CD4-positive, alpha-beta T cell treated with Interleukin-1 beta for 1 hour (primary cell): Measurements from ENCODE around the gene MALSU1.

Source experiments
- DNase-seq, 2 donors: peaks; one replicate each; pipeline ENCODE4 v3.0.0-alpha.2; 2020 to 2022

MALSU1 gene

DNA sequence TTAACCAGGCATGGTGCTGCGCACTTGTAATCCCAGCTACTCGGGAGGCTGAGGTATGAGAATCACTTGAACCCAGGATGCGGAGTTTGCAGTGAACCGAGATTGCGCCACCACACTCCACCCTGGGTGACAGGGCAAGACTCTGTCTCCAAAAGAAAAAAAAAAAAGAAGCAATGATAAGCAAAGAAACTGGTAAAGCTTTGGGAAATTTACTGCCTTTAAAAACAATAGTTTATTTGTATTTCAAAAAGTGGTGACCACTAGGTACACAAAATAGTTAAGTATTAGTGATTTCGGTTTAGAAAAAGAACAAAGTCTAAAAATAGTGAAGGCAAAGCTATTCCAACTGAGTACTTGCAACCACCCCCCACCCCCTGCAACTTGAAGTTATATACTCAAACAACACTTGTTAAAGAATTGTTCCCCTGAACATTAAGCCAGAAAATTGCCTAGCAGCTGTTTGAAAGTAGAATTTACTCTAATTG, 37.7 kb downstream of the MALSU1 start:
- DNase-seq: no peak

DNA sequence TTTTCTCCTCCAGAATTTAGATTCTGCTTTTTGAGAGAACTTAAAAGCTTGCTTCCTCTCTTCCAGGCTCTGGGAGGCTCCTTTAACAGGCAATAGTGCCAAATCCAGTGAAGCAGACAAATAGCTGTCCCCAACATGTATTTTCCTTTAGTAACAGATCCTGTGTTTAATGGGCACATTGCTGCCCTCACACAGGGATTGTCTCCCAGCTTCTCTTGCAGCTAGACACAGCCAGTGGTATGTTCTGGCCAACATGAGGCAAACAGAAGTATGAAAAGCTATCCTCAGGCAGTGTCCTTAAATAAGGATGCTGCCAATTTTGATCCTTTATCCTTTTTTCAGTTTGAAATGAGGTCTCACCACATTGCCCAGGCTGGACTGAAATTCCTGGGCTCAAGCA, 38.2 kb downstream of the MALSU1 start:
- no peak for DNase-seq

GRCh38 chr7:23338439-23338838, 39.3 kb downstream of the MALSU1 start:
- DNase-seq: no peak

DNA sequence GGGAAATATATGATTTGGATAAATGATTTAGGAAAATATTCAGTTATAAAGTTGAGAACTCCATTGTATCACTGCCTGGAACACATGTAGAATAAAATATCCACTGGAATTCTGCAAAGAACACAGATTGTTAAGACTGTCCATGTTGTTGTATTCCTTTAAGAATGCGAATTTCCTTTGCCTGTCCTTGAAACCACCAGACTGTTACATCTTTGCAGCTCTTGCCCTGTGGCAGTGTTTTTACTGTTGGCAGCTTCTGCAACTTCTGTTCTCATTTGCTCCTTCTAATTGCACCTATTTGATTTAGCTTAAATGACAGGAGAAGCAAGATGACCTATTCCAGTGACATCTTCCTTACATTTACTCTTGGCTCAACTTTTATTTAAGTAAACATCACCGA, 39.7 kb downstream of the MALSU1 start:
- DNase-seq: no peak

DNA sequence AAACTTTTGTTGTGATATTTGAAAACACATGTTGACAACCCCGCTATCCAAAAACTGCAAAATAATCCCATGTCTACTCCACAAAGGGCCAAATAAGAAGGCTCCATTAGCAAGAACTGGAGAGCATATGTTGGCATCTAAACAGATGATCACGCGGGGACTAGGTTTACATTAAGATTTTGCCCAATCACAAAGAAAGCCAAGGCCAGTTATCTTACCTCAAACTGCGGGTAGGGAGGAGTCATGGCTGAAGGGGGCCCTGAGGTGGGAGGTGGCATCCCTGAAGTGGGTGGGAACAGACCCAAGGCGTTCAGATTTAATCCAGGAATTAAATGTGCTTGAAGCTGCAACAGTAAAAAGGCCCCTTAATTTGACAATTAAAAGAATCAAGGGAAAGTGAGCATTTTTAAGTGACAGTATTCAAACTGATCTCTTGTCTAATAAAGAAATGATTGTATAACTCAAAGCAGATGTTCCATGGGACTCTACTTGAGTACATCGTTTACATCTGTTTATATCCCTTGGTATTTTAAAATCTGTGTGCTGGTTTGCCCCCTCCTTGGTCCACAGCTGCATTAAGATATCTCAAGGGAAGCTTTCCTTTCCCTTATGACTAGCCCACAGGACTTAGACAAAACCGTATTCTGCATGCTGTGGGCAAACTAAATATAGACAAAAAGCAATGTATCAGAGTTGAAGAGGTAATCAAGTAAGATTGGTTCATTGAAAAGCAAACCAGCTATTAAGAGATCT, 42.9 kb downstream of the MALSU1 start:
- DNase-seq: no peak

DNA sequence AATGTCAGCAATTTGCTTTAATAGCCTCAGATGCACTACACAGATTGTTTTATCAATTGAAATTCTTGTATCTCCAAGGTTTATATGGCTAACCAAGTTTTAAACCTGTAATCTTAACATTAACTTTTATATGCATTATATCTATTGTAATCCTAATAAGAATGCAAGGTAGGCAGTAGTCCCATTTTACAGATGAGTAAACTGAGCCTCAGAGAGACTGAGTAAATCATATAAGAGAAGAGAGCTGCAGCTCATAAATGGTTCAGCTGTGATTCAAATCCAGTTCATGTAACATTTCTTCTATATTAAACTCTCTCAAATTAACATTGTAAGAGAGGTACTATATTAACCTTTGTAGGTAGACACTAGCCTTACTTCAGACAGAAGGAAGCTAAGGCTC, 44.0 kb downstream of the MALSU1 start:
- DNase-seq: no peak

DNA sequence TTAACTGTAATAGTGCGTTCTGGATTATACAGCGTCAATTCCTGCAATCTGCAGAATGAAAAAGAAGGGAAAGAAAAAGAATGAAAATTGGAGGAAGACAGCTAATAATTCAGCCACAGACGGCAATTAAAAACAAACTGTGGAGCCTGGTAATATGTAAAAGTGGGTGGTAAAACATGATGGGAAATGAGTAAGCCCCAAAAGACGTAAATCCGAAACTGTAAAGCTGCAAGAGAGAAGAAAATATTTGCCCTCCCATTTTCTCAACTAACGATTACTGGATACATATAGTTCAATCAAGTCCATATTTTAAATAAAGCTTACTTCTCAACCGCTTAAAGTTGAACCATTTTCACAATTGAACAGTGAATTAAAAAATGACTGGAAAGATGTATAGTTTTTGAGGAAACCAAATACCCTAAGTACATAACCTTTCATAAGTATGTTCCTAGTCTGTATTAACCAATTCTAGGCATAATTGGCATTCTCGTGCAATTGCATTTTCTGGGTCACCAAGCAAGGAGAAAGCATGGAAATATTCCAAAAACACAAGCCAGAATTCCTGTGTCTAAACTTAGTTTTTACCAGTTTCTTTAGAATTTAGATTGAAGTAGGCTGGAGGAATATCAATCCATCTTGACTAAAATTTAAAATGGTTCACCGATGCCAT, 44.8 kb downstream of the MALSU1 start:
- DNase-seq: no peak

- DNase-seq: no peak
Measured at GRCh38 chr7:23345601-23346000, 46.5 kb downstream of the MALSU1 start.

DNA sequence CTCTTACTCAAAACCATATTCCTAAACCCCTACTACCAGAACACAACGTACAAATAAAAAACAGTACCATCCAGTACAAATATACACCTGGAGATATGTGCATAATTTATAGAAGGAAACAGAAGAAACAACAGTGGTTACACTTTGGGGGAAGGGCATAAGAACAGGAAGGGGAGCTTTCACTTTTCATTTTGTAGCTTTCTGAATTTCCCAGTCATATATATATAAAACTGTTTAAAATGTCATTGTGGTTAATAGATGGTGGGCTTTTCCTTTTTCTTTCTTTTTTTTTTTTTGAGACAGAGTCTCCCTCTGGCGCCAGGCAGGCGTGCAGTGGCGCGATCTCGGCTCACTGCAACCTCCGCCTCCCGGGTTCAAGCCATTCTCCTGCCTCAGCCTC, 47.2 kb downstream of the MALSU1 start:
- DNase-seq: peak in 1 of 2 donors; percentile 33

GRCh38 chr7:23347033-23347681, 48.0 kb downstream of the MALSU1 start:
- DNase-seq: no peak

- no peak for DNase-seq
Measured at GRCh38 chr7:23347682-23348180, 48.6 kb downstream of the MALSU1 start.

DNA sequence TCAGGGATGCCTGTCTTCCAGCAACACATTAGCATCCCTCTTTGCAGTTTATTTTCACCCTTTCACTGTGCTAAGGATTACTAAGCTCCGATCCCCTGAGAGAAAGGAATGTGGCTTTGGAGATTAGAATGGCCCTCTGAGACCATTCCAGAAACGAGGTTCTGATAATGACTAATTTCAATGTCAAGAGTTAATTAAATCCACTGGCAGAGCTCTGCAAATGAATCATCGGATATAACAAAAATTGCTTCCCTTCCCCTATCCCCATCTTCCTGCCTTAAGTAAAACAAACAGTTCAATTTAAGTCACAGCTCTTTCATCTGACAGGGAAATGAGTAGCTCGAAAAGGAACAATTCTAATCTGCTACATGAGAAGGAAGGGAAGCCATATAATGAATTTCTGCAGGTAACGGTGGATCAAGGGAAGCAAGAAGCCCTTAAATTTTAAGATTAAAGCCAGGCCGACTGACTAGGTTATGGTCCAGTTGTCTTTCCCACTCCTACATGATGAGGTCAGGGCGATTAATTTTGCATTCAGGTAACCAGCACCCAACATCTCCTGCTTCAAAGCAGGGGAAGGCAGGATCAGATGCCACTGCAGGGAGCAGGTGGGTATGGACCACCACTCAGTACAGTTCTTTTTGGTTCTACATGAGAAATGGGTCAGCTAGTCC, 50.5 kb downstream of the MALSU1 start:
- DNase-seq: no peak

DNA sequence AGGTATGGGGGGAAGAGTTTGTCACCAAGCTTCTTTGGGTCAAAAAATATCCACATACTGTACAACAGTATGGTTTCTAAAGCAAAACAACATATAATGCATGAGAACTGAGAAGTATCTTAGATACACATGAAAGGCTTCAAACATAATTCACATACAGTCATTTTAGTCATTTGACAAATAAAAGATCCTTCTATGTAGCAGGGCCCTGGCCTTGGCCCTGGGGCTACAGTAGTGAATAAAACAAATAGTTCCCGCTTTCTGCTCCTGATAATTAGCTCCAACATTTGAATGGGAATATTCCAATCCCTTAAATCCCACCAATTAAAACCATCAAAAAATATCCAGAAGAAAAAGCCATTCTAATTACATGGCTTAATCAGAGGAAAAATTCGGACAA, 51.3 kb downstream of the MALSU1 start:
- no peak for DNase-seq

- DNase-seq: no peak
Measured at GRCh38 chr7:23353172-23353571, 54.0 kb downstream of the MALSU1 start.

DNA sequence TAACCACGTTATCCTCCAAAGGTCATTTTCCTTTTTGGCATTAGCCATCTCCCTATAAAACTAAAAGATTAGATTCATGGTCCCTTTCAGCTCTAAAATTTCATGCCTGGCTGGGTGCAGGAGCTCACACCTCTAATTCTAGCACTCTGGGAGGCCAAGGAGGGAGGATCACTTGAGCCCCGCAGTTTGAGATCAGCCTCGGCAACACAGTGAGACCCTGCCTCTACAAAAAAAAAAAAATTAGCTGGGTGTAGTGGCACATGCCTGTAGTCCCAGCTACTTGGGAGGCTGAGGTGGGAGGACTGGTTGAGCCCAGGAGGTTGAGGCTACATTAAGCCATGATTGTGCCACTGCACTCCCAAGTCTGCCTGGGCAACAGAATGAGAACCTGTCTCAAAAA, 57.0 kb downstream of the MALSU1 start:
- no peak for DNase-seq

DNA sequence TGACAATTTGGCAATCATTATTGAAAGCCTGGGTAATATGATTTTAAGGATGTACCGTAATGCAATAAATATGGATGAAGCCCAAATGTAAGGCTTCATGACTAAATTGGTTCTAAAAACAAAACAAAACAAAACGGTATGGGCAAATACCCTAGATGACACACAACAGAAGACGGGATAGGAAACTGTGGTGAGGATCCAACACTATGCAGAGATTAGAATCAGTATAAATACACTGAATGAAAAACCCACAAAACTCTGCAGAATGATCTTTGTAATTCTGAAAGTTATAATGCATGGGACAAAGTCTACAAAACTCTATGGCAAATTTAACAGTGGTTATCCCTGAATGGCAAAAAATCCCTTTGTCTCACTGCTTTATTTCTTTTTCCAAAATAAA, 57.6 kb downstream of the MALSU1 start:
- no peak for DNase-seq

DNA sequence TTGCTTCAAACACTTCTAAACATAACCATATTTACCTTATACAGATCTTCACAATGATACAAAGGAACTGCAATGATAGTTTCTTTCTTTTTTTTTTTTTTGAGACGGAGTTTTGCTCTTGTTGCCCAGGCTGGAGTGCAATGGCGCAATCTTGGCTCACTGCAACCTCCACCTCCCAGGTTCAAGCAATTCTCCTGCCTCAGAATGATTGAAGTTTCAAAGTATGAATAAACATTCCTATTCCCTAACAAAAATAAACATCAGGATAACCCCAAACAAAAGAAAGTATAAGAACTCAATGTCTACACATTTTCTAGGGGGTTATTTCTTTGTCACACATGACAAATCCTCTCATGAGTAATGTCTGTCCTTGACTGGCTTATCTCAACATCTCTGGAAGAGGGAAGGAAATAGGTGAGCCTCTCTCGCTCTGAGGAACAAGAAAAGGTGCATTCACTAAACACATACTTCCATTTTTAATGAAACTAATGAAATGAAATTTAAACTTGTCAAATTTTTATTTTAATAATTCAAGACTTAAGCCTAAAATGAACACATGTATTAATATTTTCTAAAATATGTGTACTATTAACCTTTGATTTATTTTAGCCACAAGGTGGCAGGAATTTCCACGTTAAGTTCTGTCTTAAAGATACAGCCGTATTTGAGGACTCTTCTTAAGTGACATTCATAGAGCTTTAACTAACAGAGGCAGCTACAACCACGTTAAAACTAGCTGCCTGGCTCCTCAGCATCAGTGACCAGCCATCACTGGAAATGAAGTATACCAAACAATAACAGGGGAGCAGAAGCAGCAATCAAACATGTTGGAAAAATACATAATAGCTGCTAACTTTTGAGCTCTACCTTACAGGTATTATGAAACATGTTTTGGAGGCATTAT, 58.3 kb downstream of the MALSU1 start:
- DNase-seq: peak in 1 of 2 donors; percentile 17

DNA sequence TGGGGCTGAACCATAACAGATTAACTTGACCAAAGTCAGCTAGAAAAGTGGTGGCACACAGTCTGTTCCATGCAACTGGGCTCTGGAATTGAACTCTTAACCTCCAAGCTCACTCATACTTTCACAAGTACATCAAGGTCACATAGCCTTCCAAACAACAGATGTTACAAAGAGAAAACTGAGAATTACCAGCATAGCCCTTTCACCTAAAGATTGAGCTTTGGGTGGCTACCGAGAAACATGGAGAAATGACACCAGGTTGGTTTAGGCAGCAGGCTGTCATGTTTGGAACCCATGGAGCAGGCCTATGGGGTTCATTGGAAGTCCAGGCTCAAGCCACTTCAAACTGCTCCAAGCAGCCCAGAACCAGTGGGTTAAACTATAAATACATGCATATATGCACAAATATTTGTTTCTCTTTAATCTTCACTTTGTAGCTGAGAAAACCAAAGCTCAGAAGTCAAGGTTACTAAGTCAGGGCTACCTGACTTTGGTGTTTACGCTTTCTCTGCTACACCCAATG, 59.1 kb downstream of the MALSU1 start:
- no peak for DNase-seq
